Neural cell (in vitro differentiated cells): ENCODE measurements around the gene SOBP. TPM values are rescaled to one million over a fixed set of nuclear protein-coding genes. Genes with fewer than 3 reads are reported as not detected.

Experiments used
- H2AFZ ChIP-seq: fragments of 200-600, 300-800 bp; sonication (generic), shearing (Covaris generic); 2 replicates; pipeline ENCODE4 v1.6.0; 2014; ENCODE audit warnings: low read depth, mild to moderate bottlenecking, antibody characterized with exemption, low read length, moderate library complexity
- H3F3A ChIP-seq: fragments of 200-600 bp; shearing (Covaris generic); 2 replicates; pipeline ENCODE4 v1.6.1; 2016; ENCODE audit warnings: mild to moderate bottlenecking, moderate library complexity, mixed read lengths, antibody characterized with exemption, low read length; ENCODE audit not compliant: insufficient read depth, poor library complexity, severe bottlenecking
- H3K27ac ChIP-seq: fragments of 200-600, 300-800 bp; sonication (generic), shearing (Covaris generic); 2 replicates; pipeline ENCODE4 v1.5.1; 2014; ENCODE audit warnings: mild to moderate bottlenecking, low read length, moderate library complexity
- H3K27me3 ChIP-seq: fragments of 300-800, 200-600 bp; sonication (generic), shearing (Covaris generic); 2 replicates; pipeline ENCODE4 v1.6.0; 2014; ENCODE audit warnings: mild to moderate bottlenecking, low read depth, low read length, moderate library complexity; ENCODE audit not compliant: insufficient read depth
- H3K36me3 ChIP-seq: fragments of 300-800, 200-600 bp; sonication (generic), shearing (Covaris generic); 2 replicates; pipeline ENCODE4 v1.5.1; 2014; ENCODE audit warnings: mild to moderate bottlenecking, antibody characterized with exemption, low read length, moderate library complexity; ENCODE audit not compliant: insufficient read depth
- H3K4me2 ChIP-seq: fragments of 300-800, 200-600 bp; sonication (generic), shearing (Covaris generic); 2 replicates; pipeline ENCODE4 v1.6.0; 2014; ENCODE audit warnings: mild to moderate bottlenecking, low read length
- H3K4me3 ChIP-seq: fragments of 300-800, 200-600 bp; sonication (generic), shearing (Covaris generic); 2 replicates; pipeline ENCODE4 v1.5.1; 2014; ENCODE audit warnings: mild to moderate bottlenecking, low read length, moderate library complexity
- H3K79me2 ChIP-seq: fragments of 200-600 bp; shearing (Covaris generic); replicated peaks from 2 replicates; pipeline ENCODE4 v1.6.0; 2014; ENCODE audit warnings: mild to moderate bottlenecking, low read length, moderate library complexity; ENCODE audit not compliant: insufficient read depth
- H3K9ac ChIP-seq: fragments of 300-800, 200-600 bp; sonication (generic), shearing (Covaris generic); 2 replicates; pipeline ENCODE4 v1.6.1; 2016; ENCODE audit warnings: mild to moderate bottlenecking, low read length, mixed read lengths
- H3K9me2 ChIP-seq: fragments of 200-600 bp; shearing (Covaris generic); 2 replicates; pipeline ENCODE4 v1.6.1; 2016; ENCODE audit warnings: mild to moderate bottlenecking, low read length, mixed read lengths; ENCODE audit not compliant: insufficient read depth
- H3K9me3 ChIP-seq: fragments of 200-600, 300-800 bp; sonication (generic), shearing (Covaris generic); 2 replicates; pipeline ENCODE4 v1.6.1; 2016; ENCODE audit warnings: mild to moderate bottlenecking, mixed run types, low read length, moderate library complexity, mixed read lengths
- H4K20me1 ChIP-seq: fragments of 200-600 bp; shearing (Covaris generic); 2 replicates; pipeline ENCODE4 v1.6.1; 2016; ENCODE audit warnings: mild to moderate bottlenecking, mixed run types; ENCODE audit not compliant: insufficient read depth
- EP300 ChIP-seq: fragments of 450-650 bp; conservative IDR thresholded peaks from 2 replicates; pipeline ENCODE4 v1.6.1; 2014; ENCODE audit warnings: antibody characterized with exemption, mild to moderate bottlenecking, moderate library complexity; ENCODE audit not compliant: poor library complexity, severe bottlenecking
- EZH2 ChIP-seq: fragments of 200-600, 300-800 bp; shearing (Covaris generic), sonication (generic); IDR thresholded peaks from 2 replicates; pipeline ENCODE4 v1.6.1; 2014; ENCODE audit warnings: antibody characterized with exemption, low read length, borderline replicate concordance, mild to moderate bottlenecking; ENCODE audit not compliant: insufficient read depth, poor library complexity, severe bottlenecking
- MXI1 ChIP-seq: fragments of 450-650 bp; conservative IDR thresholded peaks from 2 replicates; pipeline ENCODE4 v1.6.1; 2014; ENCODE audit warnings: antibody characterized with exemption, mild to moderate bottlenecking; ENCODE audit not compliant: poor library complexity, severe bottlenecking
- POLR2AphosphoS5 ChIP-seq: IDR thresholded peaks from 2 replicates; pipeline ENCODE4 v1.6.1; 2012
- RAD21 ChIP-seq: fragments of 450-650 bp; conservative IDR thresholded peaks from 2 replicates; pipeline ENCODE4 v1.6.1; 2014; ENCODE audit warnings: antibody characterized with exemption, mild to moderate bottlenecking, moderate library complexity
- SMC3 ChIP-seq: fragments of 450-650 bp; conservative IDR thresholded peaks from 2 replicates; pipeline ENCODE4 v1.6.1; 2014; ENCODE audit warnings: antibody characterized with exemption, mild to moderate bottlenecking, moderate library complexity; ENCODE audit not compliant: poor library complexity
- TAF1 ChIP-seq: IDR thresholded peaks from 2 replicates; pipeline ENCODE4 v1.6.1; 2012; ENCODE audit warnings: low read depth
- polyA plus RNA-seq: library from polyadenylated mRNA; depleted of rRNA; stranded (reverse); fragments of >200 nt; gene quantifications from 2 replicates; pipeline ENCODE4 v1.2.3, GENCODE V29; 2014
- TF ChIP-seq, protein P1 (sequence below): IDR thresholded peaks from 2 replicates; pipeline ENCODE4 v1.6.1; 2012; ENCODE audit warnings: borderline replicate concordance
- TF ChIP-seq, protein P2 (sequence below): fragments of 450-650 bp; IDR thresholded peaks from 2 replicates; pipeline ENCODE4 v1.5.1; 2014; ENCODE audit warnings: antibody characterized with exemption, mild to moderate bottlenecking, moderate library complexity; ENCODE audit not compliant: poor library complexity, severe bottlenecking

Gene SOBP
- polyA plus RNA-seq, 1 donor from 2014 or later, result 16.4 TPM

- H3K27ac ChIP-seq, result no peak overlapping the region
- H4K20me1 ChIP-seq, result no peaks in the 10 kb centered on the region
- no peaks in the 10 kb centered on the region for H3K9me2 ChIP-seq
- H3K4me3 ChIP-seq, result no peak overlapping the region
- H3K9me3 ChIP-seq, result no peaks in the 10 kb centered on the region
- no peak overlapping the region for H3K4me2 ChIP-seq
- no peaks in the 10 kb centered on the region for H3K79me2 ChIP-seq
- no peaks in the 10 kb centered on the region for H3K27me3 ChIP-seq
- peaks cover 6% of the 10 kb centered on the region for H3K36me3 ChIP-seq
- H3K9ac ChIP-seq, result no peak overlapping the region
- no peak overlapping the region for H2AFZ ChIP-seq
- no peak for TF ChIP-seq RAD21
- TF ChIP-seq TAF1, result no peak
- TF ChIP-seq MXI1, result no peak
- H3F3A ChIP-seq, result no peaks in the 10 kb centered on the region
These were observed 145.2 kb downstream of the SOBP start for GRCh38 chr6:107635057-107635515.

- peaks cover 6% of the 10 kb centered on the region for H3K36me3 ChIP-seq
- no peak overlapping the region for H3K4me3 ChIP-seq
- no peak overlapping the region for H3K27ac ChIP-seq
- TF ChIP-seq POLR2AphosphoS5 (no peak), EZH2 (no peak), TAF1 (no peak), RAD21 (no peak), SMC3 (no peak), EP300 (no peak), MXI1 (no peak)
- TF ChIP-seq, protein P1, sequence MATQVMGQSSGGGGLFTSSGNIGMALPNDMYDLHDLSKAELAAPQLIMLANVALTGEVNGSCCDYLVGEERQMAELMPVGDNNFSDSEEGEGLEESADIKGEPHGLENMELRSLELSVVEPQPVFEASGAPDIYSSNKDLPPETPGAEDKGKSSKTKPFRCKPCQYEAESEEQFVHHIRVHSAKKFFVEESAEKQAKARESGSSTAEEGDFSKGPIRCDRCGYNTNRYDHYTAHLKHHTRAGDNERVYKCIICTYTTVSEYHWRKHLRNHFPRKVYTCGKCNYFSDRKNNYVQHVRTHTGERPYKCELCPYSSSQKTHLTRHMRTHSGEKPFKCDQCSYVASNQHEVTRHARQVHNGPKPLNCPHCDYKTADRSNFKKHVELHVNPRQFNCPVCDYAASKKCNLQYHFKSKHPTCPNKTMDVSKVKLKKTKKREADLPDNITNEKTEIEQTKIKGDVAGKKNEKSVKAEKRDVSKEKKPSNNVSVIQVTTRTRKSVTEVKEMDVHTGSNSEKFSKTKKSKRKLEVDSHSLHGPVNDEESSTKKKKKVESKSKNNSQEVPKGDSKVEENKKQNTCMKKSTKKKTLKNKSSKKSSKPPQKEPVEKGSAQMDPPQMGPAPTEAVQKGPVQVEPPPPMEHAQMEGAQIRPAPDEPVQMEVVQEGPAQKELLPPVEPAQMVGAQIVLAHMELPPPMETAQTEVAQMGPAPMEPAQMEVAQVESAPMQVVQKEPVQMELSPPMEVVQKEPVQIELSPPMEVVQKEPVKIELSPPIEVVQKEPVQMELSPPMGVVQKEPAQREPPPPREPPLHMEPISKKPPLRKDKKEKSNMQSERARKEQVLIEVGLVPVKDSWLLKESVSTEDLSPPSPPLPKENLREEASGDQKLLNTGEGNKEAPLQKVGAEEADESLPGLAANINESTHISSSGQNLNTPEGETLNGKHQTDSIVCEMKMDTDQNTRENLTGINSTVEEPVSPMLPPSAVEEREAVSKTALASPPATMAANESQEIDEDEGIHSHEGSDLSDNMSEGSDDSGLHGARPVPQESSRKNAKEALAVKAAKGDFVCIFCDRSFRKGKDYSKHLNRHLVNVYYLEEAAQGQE, result no peak
- TF ChIP-seq, protein P2, sequence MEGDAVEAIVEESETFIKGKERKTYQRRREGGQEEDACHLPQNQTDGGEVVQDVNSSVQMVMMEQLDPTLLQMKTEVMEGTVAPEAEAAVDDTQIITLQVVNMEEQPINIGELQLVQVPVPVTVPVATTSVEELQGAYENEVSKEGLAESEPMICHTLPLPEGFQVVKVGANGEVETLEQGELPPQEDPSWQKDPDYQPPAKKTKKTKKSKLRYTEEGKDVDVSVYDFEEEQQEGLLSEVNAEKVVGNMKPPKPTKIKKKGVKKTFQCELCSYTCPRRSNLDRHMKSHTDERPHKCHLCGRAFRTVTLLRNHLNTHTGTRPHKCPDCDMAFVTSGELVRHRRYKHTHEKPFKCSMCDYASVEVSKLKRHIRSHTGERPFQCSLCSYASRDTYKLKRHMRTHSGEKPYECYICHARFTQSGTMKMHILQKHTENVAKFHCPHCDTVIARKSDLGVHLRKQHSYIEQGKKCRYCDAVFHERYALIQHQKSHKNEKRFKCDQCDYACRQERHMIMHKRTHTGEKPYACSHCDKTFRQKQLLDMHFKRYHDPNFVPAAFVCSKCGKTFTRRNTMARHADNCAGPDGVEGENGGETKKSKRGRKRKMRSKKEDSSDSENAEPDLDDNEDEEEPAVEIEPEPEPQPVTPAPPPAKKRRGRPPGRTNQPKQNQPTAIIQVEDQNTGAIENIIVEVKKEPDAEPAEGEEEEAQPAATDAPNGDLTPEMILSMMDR, result no peak
- H3K9ac ChIP-seq, result no peak overlapping the region
- no peaks in the 10 kb centered on the region for H3K79me2 ChIP-seq
- no peaks in the 10 kb centered on the region for H3K9me2 ChIP-seq
- no peak overlapping the region for H2AFZ ChIP-seq
- H4K20me1 ChIP-seq, result no peaks in the 10 kb centered on the region
- H3K9me3 ChIP-seq, result no peaks in the 10 kb centered on the region
- no peak overlapping the region for H3K4me2 ChIP-seq
- no peaks in the 10 kb centered on the region for H3K27me3 ChIP-seq
- H3F3A ChIP-seq, result no peaks in the 10 kb centered on the region
These were observed 146.6 kb downstream of the SOBP start for GRCh38 chr6:107636486-107636885.
